OCI-LY3 (cell line): Measurements from ENCODE around the gene TGIF1.

Experiments
- CTCF ChIP-seq: fragments of 200-600, 300-600 bp; sonication (generic); IDR thresholded peaks from 2 replicates; pipeline ENCODE4 v1.5.1; 2014; ENCODE audit warnings: antibody characterized with exemption, low read length, low read depth
- EZH2phosphoT487 ChIP-seq: fragments of 200-600 bp; shearing (Covaris generic); IDR thresholded peaks from 2 replicates; pipeline ENCODE4 v1.6.1; 2018; ENCODE audit warnings: antibody characterized with exemption, mixed run types, low read depth

GRCh38 chr18:3460823-3461398 lies 10.9 kb downstream of the TGIF1 start:
- TF ChIP-seq CTCF = no peak
- no peak for TF ChIP-seq EZH2phosphoT487
